Stimulated activated CD8-positive, alpha-beta memory T cell treated with anti-CD3 and anti-CD28 coated beads, Interleukin-4, amount 100 ng/mL, for 1 hour (primary cell): ENCODE measurements around the gene CDO1.
"Not testable (repeated sequence)": the region's sequence is repeated elsewhere in the genome, so short reads cannot be mapped to it uniquely, and the experiment has no call there.

Experiments
- DNase-seq, 2 donors: peaks; one replicate each; pipeline ENCODE4 v3.0.0-alpha.2; 2020; ENCODE audit warnings: low read depth in 2 of 2, low spot score in 1 of 2

The CDO1 gene

DNA sequence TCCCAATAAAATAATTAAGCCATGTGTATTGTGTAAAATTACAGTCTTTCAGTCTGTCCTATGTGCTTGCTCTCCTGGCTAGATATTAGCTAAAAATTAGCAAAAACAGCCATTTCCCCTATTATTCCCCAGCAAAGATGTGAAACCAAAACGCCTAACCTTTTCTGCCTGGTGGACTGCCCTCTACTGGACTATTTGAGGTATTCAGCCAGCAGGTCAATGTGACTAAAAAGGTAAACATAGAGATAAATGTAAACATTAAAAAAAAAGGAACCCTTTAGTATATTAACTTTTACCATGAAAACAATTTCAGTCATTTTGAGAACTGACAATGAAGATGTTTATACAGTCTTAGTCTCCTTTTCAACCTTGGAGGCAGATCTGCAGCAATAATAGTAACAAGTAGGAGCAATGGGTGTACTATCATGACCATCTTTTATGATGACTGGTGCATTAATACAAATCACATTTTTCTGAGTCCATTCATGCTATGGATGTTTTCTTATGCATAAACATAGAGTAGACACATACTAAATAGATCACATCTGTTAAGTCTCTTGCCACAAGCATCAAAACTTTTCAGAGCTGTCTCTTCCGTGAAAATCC lies 14.8 kb upstream of the CDO1 start:
- no peak for DNase-seq

DNA sequence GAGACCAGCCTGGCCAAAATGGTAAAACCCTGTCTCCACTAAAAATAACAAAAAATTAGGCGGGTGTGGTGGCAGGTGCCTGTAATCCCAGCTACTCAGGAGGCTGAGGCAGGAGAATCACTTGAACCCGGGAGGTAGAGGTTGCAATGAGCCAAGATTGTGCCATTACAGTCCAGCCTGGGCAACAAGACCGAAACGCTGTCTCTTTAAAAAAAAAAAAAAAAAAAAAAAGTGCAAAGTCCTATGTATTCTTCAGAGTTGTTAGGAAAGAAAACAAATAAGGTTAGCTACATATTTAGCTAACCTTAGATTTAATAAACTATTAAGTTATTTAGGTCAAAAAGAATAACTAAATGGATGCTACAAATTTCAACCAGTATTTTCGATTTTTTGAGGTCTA lies 13.5 kb upstream of the CDO1 start:
- DNase-seq, result no peak

DNA sequence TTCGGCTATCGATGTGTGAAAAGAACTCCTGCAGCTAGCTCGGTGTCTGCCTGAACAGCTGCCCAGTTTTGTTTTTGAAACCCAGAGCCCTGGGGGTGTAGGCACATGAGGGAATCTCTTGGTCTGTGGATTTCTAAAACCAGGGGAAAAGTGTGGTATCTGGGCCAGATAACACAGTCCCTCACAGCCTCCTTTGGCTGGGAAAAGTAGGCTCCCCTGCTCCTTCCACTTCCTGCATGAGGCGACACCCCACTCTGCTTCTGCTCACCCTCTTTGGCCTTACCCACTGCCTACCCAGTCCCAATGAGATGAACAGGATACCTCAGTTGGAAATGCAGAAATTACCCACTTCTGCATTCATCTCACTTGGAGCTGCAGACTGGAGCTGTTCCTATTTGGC lies 9.5 kb upstream of the CDO1 start:
- no peak for DNase-seq

GRCh38 chr5:115824983-115825382 lies 8.5 kb upstream of the CDO1 start:
- not testable (repeated sequence) for DNase-seq

DNA sequence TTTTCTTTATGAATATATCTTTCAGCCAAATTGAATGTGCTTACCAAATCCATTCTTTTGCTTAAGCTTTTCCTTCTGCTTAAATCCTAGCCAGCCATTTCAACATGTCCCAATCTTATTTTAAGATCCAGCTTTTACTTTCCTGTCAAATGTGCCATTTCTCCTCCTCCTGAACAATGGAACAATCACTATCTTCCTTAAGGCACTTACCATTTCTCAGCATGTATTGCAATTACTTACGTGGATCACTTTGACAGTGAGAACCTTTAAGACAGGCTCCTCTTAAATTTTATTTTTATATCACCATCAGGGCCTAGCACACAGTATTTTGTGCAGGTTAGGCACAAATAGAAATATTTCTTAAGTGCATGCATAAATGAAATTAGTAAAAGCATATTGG lies 4.4 kb upstream of the CDO1 start:
- DNase-seq, result no peak

DNA sequence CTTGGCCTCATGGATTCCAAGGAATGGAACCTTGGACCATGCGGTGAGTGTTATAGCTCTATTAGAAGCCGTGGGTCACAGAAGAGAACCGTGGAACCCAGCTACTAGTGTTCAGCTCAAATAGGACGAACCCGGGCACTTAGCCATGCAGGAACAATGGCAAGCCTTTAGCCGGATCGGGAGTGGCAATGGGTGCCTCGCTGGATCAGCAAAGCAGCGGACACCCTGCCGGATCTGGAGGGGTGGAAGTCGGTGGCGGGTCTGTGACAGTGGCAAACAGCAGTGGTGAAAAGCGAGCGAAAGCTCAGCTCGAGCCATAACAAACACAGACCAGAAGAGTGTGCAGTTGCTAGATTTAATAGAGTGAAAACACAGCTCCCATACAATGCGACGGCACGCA lies 2.4 kb upstream of the CDO1 start:
- no peak for DNase-seq

GRCh38 chr5:115817386-115817785 lies 927 bp upstream of the CDO1 start:
- DNase-seq, result no peak

GRCh38 chr5:115815693-115816225 lies 700 bp downstream of the CDO1 start:
- DNase-seq, result no peak

DNA sequence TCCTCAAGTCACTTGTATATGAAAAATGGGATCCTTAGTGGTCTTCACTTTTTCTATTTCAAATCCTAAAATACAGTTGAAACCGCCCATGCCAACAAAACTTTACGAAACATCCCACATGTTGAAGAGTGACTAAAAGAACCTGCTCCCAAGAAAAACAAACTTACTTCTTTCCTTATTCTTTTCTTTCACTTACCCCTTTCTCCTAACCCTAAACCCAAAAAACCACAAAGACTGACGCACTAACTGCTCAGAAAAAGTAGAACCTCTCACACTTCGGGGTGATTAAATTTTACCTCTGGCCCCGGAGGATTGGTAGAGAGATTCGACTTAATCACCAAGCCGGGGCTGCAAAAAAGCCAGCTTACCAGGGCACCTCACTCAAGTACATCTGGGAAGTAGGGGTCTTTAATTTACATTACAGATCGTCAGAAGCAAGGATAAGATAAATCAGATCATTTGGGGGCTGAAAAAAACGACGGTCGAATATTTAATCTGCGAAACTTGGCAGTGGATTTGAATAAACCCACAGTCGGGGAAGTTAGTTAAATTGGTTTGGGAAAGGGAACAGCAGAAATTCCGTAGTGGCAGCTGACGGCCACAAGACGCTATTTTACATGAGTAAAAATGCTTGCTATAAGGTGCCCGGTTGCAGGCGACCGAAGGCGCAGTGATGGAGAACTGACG lies 1.3 kb downstream of the CDO1 start:
- no peak for DNase-seq

GRCh38 chr5:115813719-115814118 lies 2.7 kb downstream of the CDO1 start:
- no peak for DNase-seq

GRCh38 chr5:115812372-115812771 lies 4.1 kb downstream of the CDO1 start:
- no peak for DNase-seq

GRCh38 chr5:115811406-115811805 lies 5.1 kb downstream of the CDO1 start:
- DNase-seq, result no peak

- no peak for DNase-seq
These were observed 5.7 kb downstream of the CDO1 start for GRCh38 chr5:115810761-115811160.

DNA sequence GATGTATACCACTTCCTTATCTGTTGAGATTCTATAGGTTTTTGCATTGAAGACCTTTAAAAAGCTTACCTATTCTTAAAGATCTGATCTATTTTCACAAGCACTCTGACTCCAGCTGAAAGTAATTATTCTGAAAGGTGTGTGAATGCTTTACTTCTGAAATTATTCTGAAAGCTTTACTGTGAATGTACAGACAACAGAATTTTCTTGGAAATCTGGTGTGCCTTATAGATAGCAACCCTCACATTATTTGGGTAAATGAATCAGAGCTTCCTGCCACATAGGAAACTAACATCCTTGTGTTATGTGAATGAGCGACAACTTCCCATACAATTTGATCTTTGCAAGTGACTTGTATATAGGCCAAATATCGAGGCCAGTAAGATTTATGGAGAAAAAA lies 6.5 kb downstream of the CDO1 start:
- no peak for DNase-seq

GRCh38 chr5:115808066-115808465 lies 8.4 kb downstream of the CDO1 start:
- DNase-seq, result not testable (repeated sequence)

GRCh38 chr5:115807654-115808052 lies 8.8 kb downstream of the CDO1 start:
- DNase-seq, result no peak

- DNase-seq, result no peak
These were observed 9.3 kb downstream of the CDO1 start for GRCh38 chr5:115806986-115807653.

GRCh38 chr5:115801984-115802383 lies 14.5 kb downstream of the CDO1 start:
- no peak for DNase-seq

DNA sequence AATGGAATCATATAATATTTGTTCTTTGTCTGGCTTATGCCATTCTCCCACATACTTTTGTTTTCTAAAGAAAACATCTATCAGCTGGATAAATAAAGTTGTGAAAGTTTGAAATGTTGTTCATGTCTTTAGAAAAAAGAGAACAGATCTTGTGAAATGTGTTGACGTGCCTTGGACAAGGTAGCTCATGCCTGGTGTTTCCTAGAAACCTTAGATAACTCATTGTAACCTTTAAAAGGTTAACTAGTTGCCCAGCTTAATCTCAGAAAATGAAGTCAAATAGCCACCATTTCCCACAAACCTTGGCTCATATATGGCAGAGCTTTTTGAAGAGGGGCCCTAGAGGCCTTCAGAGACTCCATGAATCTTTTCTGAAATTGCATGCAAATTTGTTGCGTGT lies 15.3 kb downstream of the CDO1 start:
- no peak for DNase-seq

- no peak for DNase-seq
These were observed 16.4 kb downstream of the CDO1 start for GRCh38 chr5:115800108-115800507.

DNA sequence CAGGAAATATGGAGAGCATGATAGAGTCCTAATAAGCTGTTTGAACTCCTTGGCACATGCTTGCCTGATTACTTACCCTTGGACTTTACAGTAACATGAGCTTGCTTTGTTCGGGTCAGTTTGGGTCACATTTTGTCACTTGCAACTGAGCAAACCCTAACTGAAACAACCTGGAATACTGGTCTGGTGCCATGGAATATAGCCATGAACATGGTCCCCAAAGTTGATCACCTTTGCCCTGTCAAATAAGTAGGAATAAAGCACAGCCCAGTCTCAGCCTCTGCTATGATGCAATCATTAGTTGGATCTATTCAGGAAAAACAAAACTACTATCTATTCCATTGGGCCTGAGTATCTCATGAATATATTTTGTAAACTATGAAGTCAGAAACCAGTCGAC lies 18.2 kb downstream of the CDO1 start:
- no peak for DNase-seq

- no peak for DNase-seq
These were observed 19.8 kb downstream of the CDO1 start for GRCh38 chr5:115796656-115797055.
